Umbilical cord (tissue), 2 donors: ENCODE measurements around the gene ABCB1. TPM values are rescaled to one million over a fixed set of nuclear protein-coding genes. Genes with fewer than 3 reads are reported as not detected.
"Not testable (repeated sequence)": the region's sequence is repeated elsewhere in the genome, so short reads cannot be mapped to it uniquely, and the experiment has no call there.

ENCODE experiments used
- DNase-seq: peaks from one replicate; pipeline ENCODE4 v3.0.0-alpha.2; 2015; ENCODE audit warnings: low spot score
- total RNA-seq: library from RNA; depleted of rRNA; stranded (reverse); fragments of >200 nt; gene quantifications from one replicate; pipeline ENCODE4 v1.2.3, GENCODE V29; 2014; ENCODE audit warnings: low replicate concordance; ENCODE audit not compliant: insufficient read depth

The ABCB1 gene
- total RNA-seq, 1 donor from 2014 or later: 8.7 TPM

DNA sequence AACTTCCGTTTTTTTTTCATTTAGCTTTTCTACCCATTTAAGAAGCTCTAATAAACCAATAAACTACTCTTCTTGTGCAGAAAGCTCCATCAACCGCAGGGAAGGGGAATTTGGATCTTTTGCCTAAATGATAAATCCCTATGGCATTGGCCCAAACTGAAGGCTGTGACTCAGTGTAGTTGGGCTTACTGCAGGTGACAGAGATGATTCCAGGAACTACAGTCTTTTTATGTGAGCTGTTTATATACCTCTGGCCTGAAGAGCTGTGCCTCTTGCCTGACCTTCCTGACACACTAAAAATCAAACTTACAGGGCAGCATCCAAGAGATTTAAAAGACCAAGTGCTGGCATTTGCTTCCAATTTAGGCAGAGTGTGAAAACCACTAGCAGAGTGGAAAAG is 25.2 kb downstream of the ABCB1 start:
- DNase-seq: no peak

DNA sequence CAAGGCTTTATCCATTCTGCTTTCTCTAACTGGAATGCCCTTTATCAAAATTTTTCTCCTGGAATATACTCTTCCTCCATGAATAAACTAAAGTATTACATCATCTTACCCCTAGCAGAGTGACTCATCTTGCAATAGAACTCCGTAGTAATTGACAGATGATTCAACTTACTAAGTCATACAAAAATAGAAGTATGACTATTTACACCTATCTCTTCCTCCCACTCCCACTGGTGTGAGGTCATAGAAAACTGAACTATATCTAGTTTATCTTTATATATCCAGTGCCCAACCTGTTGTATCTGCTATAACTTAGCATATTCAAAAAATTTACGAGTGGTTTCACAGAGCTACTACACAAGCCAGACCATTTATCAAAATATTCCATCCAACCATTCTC is 26.1 kb downstream of the ABCB1 start:
- no peak for DNase-seq

DNA sequence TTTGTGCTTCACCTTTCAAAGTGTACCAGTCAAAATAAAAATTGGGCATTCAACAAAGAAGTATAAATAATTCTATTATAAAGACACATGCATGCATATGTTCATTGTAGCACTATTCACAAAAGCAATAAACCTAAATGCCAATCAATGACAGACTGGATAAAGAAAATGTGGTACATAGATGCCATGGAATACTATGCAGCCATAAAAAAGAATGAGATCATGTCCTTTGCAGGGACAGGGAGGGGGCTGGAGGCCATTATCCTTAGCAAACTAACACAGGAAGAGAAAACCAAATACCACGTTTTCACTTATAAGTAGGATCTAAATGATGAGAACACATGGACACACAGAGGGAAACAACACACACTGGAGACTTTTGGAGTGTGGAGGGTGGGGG is 28.2 kb downstream of the ABCB1 start:
- DNase-seq: not testable (repeated sequence)

DNA sequence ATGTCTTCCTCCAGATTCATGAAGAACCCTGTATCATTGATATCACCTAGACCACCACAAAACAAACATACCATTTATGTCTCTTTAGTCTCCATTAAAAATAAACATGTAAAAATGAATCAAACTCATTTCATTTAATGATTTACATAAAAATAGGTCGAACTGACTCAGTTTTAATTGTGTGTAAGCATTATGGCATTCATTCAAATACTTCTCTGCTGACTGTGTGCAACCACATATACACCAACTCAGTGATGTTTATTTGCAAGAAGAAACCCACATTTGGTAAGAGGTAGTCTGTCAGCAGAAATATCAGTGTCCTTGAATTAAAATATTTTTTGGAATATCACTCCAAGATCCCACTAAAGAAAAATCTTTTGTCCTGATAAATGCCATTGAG is 30.5 kb downstream of the ABCB1 start:
- DNase-seq: no peak

DNA sequence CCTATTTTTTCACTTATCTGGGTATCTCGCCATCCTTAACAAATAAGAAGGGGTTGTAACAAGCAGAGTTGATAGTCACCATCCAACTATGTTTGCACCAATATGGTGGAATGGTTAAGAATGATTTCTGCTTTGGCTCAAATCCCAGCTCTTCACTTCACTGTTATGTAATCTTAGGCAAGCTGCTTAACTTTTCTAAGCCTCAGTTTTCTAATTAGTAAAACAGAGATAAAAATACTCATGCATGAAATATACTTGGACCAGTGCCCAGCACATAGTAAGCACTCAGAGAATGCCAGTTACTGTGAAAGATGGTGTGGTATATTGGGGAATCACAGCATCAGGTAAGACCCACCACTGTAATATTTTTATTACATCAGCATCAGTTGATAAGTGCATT is 33.6 kb downstream of the ABCB1 start:
- DNase-seq: no peak

DNA sequence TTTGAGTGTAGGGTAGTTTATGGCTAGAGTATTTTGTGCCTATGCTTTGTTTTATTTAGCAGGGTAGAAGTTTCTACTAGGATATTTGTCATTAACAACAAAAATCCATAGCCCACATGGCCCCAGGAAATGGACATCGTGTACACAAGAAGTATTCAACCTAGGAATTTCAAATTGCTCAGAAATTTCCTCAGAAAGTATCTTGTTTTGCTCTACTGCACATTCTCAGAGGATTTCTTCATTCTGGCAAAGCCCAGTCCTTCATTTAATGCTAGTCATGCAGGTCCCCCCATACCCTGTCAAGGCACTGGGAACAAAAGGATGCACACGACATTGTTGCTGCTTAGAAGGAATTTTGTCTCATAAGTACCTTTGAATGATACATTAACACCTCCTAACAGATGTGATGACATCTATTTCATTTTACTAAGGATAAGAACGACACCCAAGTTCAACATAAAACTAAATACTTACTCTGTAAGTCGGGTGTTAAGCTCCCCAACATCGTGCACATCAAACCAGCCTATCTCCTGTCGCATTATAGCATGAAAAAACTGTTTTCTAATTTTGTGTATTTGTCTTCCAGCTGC is 34.3 kb downstream of the ABCB1 start:
- no peak for DNase-seq

DNA sequence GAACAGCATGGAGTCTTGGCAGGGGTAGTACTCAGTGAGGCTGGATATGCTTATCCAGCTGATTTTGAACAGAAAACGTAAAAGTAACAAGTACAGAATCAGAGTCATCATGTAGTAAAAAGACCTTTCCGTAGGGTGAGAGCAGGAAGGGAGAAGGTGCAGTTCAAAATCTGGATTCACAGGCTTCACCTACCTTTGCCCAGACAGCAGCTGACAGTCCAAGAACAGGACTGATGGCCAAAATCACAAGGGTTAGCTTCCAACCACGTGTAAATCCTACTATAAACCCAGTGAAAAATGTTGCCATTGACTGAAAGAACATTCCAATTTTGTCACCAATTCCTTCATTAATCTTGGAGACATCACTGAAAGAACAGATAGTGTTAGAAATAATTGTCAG is 34.8 kb downstream of the ABCB1 start:
- DNase-seq: no peak

DNA sequence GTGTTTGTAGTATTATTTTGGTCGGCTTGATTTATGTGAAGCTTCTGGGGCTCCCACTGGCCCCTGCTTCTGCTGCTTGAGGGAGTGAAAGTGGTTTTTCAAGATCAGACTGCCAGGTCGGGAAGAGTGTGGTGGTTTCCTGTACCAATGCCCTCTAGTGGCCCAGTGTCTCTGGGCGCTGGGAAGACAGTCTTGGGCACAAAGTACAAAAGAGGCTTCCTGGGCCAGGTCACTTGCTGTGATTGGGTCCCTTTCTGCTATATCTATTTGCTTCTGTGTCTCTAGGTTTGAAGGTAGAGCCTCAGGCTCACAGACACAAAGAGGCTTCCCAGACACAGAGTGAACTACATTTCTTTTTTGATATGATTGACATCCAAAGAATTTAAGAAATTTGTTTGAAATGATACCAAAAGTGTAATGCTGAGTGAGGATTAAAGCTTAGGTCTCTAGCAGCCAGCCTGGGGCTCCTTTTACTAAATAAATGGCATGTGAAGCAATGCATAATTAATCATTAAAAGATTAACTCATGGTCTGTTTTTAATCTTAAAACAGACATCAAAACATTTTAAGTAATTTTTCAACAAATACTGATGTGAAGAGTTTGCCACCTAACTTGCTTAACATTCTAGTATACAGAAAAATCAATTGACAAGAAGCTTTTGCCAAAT is 36.3 kb downstream of the ABCB1 start:
- peak; percentile 29 for DNase-seq

DNA sequence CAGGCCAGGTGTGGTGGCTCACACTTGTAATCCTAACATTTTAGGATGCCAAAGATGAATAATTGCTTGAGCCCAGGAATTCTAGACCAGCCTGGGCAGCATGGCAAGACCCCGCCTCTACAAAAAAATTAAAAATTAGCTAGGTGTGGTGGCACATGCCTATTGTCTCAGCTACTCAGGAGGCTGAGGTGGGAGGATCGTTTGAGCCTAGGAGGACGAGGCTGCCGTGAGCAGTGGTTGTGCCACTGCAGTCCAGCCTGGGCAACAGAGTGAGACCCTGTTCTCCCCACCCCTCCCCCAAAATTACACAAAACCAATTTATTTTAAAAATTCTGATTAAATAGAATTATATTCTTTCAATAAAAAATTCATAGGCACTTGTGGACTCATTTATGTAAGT is 39.0 kb downstream of the ABCB1 start:
- DNase-seq: no peak

DNA sequence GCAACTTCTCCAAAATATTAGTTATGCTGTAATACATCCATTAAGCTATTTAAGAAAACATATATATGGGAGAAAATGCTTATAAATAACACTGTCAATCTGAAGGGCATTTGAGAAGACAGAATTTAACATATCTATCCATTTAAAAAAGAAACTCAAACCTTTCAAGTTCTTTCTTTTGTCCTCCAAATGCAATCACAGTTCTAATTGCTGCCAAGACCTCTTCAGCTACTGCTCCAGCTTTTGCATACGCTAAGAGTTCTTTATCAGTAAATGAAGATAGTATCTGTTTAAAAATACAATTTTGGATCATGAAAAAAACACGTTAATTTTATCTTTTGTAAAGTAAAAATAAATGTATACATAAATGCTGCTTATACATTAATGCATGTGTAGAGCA is 39.6 kb downstream of the ABCB1 start:
- no peak for DNase-seq

DNA sequence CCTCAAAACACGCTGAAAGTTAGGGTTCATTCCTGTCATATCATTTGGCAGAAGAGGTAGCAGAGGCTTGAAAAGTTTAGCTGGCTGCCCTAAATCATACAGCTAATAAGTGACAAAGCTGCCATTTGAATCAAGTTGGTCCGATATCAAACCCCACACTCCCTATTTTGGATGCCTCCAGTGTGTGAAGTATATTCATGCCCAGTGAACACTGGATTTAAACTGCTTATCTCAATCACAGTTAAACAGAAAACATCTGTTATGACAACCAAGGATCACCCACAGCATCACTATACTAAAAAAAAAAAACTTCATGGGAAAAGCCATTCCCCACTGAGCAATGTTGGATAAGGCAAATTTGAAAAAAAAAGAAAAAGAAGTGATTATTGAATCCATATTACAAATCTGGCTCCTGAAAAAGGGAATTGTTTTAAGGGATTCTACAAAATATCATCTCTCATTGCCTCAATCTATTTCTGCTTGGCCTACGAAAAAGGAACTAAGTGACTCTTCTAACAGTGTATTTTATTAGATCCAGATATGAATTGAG is 48.3 kb downstream of the ABCB1 start:
- no peak for DNase-seq

DNA sequence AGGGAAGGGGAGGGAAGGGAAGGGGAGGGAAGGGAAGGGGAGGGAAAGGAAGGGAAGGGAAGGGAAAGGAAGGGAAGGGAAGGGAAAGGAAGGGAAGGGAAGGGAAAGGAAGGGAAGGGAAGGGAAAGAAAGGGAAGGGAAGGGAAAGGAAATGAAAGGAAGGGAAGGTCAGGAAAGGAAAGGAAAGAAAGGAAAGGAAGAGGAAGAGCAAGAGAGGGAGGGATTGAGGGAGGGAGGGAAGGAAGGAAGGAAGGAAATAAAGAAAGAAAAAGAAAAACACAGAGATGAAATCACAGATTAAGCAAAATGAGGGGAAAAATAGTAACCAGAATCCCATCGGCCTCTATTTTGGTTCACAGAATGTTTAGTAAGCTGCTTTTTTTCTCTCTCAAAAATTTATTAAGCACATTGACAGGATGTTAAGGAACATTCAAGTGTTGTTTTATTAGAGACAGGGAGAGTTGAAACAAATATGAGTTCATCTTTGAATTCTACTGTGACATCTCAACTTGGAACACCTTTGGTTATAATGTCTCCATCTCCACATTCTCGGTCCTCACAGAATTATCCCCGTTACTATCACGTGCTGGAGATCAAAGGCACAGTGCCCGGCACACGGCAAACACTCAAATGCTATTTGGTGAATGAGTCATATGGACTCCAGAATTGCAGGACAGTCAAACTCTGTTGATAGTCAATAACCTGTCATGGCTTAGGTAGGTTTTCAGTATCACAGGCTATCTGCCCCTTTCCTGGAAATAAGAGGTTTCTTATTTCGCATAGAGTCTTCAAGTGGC is 52.4 kb downstream of the ABCB1 start:
- no peak for DNase-seq

DNA sequence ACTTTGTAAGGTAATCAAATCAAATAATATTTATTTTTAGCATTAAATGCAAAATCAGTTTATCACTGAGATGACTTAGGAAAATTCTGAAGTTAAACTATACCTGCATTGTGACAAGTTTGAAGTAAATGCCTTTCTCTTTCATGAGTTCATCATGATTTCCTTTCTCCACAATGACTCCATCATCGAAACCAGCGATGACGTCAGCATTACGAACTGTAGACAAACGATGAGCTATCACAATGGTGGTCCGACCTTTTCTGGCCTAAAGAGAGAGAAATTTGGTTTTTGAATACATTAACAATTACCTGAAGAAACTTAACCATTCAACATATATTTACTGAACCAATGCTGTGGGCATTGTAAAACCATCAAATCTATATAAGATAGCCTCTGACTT is 54.9 kb downstream of the ABCB1 start:
- DNase-seq: no peak

DNA sequence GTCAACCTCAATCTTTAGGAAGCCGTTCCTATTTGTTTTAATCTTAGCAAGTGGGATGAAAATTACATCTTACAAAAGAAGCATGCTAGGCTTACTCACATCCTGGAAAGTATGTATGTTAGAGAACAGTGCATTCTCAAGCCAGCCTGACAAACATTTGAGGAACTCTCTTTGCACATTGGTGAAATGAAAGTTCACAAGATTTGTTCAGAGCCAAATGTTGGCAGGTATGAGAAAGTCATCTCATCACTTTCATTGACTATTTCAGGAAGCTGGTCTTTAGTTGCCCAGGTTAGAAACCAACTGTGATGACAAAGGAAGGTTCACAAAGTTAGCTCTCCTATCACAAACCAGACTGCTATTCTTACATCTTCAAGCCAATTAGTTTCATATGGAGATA is 57.1 kb downstream of the ABCB1 start:
- no peak for DNase-seq

DNA sequence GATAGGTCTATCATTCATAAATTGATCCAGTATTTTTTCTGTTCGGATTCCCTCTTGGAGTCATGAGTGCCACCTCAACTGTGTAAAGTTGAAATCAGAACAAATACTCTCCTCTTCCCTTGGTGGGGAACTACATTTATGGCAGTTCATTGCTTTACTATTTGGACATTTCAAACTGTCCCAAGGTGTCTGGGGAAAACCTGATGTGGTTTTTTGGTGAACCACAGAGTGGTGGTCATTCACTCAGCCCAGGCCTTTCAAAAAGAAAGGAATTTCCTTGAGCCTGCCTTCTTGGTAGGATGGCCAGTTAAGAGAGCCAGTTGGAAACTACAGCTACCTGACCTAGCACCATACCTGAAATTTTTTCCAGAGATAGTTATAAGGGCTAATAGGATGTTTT is 59.0 kb downstream of the ABCB1 start:
- no peak for DNase-seq

DNA sequence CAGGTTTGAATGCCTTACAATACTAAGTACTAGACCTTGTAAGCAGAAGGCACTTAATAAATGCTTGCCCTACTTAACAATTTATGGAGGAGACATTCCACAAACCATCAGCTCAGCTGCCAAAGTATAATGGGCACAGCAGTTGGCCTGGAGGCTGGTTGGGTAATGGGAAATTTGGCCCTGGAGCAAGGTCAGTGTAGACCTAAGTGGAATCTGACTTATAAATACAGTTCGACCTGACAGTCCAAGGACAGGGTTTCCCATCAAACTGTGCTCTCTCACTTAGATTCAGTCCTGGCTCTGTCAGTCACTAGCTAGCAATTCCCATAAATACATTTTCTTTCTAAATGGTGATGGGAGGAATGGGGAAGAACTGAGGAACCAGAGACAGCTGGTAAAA is 62.6 kb downstream of the ABCB1 start:
- DNase-seq: no peak

DNA sequence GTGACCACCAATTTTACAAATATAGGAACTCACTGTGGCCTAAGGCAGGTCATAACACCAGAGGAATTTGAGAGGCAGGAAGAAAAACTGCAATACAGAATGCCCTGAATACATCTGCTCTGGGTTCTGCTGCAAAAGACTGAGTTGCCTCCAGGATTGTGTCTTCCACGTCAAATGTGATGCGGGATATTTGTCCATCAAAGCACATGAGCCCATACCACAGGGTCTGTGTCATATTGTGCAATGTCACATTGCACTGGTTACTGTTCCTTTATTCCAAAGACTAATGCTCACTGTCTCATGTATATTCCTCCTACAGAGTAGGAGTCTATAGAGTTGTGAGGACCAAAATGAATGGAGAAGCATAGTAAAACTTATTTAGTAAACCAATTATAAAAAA is 66.6 kb downstream of the ABCB1 start:
- no peak for DNase-seq

DNA sequence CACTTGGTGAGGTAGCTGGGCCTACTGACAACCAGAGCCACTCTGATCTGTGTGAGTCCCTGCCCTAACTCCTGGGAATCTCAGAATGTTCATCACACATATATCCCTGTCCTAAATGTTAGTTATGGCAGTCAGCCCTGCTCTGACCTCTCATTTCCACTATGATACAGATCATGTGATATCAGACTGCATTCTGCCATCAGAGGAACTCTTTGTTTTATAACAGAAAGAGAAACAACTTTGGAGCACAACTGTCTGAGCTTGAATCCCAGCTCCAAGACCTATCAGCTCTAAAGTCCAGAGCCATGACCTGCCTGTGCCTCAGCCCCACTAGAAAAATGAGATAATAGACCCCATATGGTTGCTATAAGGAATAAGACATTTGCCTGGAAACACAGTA is 70.6 kb downstream of the ABCB1 start:
- DNase-seq: no peak

DNA sequence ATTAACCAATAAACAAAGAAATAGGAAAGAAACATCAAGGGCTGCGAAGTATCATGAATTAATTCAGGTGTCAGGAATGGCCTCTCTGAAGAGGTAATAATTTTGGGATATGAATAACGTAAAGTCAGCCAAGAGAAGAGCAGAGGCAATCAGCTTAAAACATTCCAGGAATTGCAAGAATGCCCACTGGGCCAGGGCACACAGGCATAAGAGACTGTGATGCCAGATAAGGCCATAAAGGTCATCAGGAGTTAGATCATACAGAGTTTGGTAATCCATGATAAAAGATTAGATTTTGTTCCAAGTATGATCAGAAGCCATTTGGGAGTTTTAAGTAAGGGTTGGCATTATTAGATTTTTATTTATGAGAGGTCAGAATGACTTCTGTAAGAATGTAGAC is 72.0 kb downstream of the ABCB1 start:
- no peak for DNase-seq

DNA sequence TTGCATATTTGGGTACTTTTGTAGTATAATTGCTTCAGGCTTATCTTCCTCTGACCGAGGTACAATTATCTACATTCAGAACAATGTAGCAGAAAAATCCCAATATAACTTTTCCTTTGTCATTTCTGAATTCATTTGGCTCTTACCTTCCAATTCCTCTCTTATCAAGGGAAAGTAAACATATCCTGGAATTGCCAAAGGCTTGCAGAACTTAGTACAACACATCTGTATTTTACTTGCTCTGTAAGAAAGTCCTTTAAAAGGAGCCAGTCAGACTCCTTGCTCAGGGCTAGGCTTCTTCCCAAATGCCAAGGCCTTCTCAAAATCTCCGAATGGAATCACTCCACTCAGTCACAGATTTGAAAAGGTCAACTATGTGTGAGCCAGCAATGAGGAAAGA is 81.9 kb downstream of the ABCB1 start:
- no peak for DNase-seq

DNA sequence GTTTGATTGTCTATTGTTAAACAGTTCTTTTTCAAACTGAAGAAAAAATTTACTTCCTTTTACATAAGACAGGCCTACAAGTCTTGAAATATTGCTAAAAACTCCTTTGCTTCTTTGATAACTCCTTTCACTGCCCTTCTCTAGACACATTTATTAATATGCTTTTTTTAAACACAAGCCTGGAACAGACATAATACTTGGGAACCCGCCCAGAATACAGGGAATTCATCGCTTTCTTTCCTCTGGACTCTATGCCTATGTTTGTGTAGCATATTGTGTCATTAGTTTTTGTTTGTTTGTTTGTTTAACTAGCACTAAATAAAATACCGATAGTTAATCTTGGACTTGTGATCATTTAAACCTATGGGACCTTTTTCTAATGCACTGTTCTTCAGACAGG is 82.8 kb downstream of the ABCB1 start:
- no peak for DNase-seq

DNA sequence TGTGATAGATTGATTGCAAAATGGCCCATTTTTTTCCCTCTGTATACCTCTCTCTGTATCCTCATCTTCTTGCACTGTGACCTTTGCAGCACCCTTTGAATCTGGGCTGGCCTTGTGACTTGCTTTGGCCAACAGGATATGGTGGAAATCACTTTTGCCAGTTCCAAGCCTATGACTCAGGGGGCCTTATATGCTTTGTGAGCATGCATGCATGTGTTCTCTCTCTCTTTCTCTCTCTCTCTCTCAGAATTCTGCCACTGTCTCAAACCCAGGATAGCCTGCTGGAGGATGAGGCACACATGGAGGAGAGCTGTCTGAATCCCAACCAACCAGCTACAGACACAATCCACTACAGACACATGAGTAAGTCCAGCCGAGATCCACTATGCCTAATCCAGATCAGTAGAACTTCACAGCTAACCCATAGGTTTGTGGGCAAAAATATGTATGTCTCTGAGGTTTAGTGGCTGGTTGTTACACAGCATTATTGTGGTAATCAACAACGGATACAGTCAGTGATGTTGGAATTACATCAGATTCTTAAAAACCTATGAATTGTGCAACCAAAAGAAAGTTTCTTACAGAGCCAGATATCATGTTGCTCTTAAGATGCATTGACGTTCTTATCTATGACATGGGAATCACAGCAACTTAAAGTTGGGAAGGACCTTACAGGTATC is 83.4 kb downstream of the ABCB1 start:
- DNase-seq: no peak
